Activated T-cell treated with anti-CD3 and anti-CD28 coated beads for 24 hours (primary cell): ENCODE results near the gene GTF2A1L.
"Not testable (repeated sequence)": the region's sequence is repeated elsewhere in the genome, so short reads cannot be mapped to it uniquely, and the experiment has no call there.

Experiments
- DNase-seq: peaks from one replicate; pipeline ENCODE4 v3.0.0-alpha.2; 2020; ENCODE audit warnings: low read depth

GTF2A1L gene

GRCh38 chr2:48617618-48618017, at the start of gene GTF2A1L:
GTF2A1L (plus strand) TSS chr2:48617856; CDS start chr2:48617875, 19 bp downstream.
- DNase-seq = no peak

GRCh38 chr2:48568547-48568946, 49.1 kb upstream of the GTF2A1L start:
- DNase-seq = no peak

GRCh38 chr2:48569433-48569832, 48.2 kb upstream of the GTF2A1L start:
- DNase-seq = no peak

GRCh38 chr2:48572816-48573215, 44.8 kb upstream of the GTF2A1L start:
- no peak for DNase-seq

GRCh38 chr2:48574353-48575287, 43.0 kb upstream of the GTF2A1L start:
- no peak for DNase-seq

GRCh38 chr2:48578313-48578712, 39.3 kb upstream of the GTF2A1L start:
- no peak for DNase-seq

- no peak for DNase-seq
Measured at GRCh38 chr2:48583961-48584360, 33.7 kb upstream of the GTF2A1L start.

GRCh38 chr2:48584551-48584950, 33.1 kb upstream of the GTF2A1L start:
- no peak for DNase-seq

- no peak for DNase-seq
Measured at GRCh38 chr2:48586433-48586832, 31.2 kb upstream of the GTF2A1L start.

- no peak for DNase-seq
Measured at GRCh38 chr2:48587560-48587959, 30.1 kb upstream of the GTF2A1L start.

- no peak for DNase-seq
Measured at GRCh38 chr2:48587961-48588360, 29.7 kb upstream of the GTF2A1L start.

GRCh38 chr2:48588745-48589144, 28.9 kb upstream of the GTF2A1L start:
- DNase-seq = no peak

GRCh38 chr2:48589170-48589767, 28.4 kb upstream of the GTF2A1L start:
- DNase-seq = no peak

- DNase-seq = no peak
Measured at GRCh38 chr2:48590017-48590416, 27.6 kb upstream of the GTF2A1L start.

GRCh38 chr2:48592067-48592466, 25.6 kb upstream of the GTF2A1L start:
- DNase-seq = no peak

- DNase-seq = not testable (repeated sequence)
Measured at GRCh38 chr2:48596751-48597150, 20.9 kb upstream of the GTF2A1L start.

- no peak for DNase-seq
Measured at GRCh38 chr2:48597492-48597891, 20.2 kb upstream of the GTF2A1L start.

GRCh38 chr2:48600204-48600813, 17.3 kb upstream of the GTF2A1L start:
- DNase-seq = no peak

- DNase-seq = no peak
Measured at GRCh38 chr2:48600917-48601316, 16.7 kb upstream of the GTF2A1L start.

GRCh38 chr2:48601349-48601748, 16.3 kb upstream of the GTF2A1L start:
- no peak for DNase-seq

GRCh38 chr2:48605482-48606175, 12.0 kb upstream of the GTF2A1L start:
- DNase-seq = no peak

- no peak for DNase-seq
Measured at GRCh38 chr2:48607307-48608014, 10.2 kb upstream of the GTF2A1L start.
